ENCODE data around the gene USP20. TPM values are rescaled to one million over a fixed set of nuclear protein-coding genes. Genes with fewer than 3 reads are reported as not detected.

The USP20 gene
- total RNA-seq, 1 donor from 2014 or later: 34.0 TPM

GRCh38 chr9:129849901-129850300, 14.6 kb downstream of the USP20 start:
- Histone ChIP-seq H3K4me1 (peaks cover 14 to 38% of the 10 kb centered on the region in 2 donors), H3K27me3 (no peaks in the 10 kb centered on the region), H3K36me3 (peaks cover 18 to 26% of the 10 kb centered on the region in 2 donors), H3K9me3 (no peaks in the 10 kb centered on the region), H3K4me3 (no peak overlapping the region), H3K27ac (peak overlapping the region; percentile 81 to 87)
- TF ChIP-seq CTCF (IDR thresholded peaks at IDR 0.05): no peak
- DNase-seq (ENCODE audit: low spot score in 2 of 2): no peak
- intact Hi-C loops (cut with DNase I): no loop called here

DNA sequence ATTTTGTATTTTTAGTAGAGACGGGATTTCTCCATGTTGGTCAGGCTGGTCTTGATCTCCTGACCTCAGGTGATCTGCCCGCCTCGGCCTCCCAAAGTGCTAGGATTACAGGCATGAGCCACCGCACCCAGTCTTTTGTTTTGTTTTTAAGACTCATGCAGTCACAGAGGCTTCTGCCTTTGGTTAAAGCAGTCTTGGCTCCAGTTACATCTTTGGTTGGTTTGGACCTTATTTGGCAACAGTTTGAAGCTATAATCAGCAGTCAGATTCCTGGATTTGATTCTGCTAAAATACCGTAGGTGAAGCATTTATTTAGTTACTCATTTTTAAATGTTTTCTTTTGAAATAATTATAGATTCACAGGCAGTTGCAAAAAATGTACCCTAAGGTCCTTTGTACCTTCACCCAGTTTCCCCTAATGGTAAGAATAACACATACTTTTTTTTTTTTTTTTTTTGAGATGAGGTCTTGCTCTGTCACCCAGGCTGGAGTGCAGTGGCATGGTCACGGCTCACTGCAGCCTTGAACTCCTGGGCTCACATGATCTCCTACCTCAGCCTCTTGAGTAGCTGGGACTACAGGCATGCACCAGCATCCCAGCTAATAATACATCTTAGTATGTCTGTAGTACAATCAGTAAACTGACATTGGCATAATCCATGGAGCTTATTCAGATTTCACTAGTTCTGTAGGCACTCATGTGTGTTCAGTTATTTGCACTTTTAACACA, 15.7 kb downstream of the USP20 start:
- peaks cover 18 to 30% of the 10 kb centered on the region in 2 donors for H3K36me3 ChIP-seq
- no peak for TF ChIP-seq CTCF (IDR thresholded peaks at IDR 0.05)
- peaks cover 15 to 44% of the 10 kb centered on the region in 2 donors for H3K4me1 ChIP-seq
- intact Hi-C loops (cut with DNase I): no loop called here
- H3K27me3 ChIP-seq: no peaks in the 10 kb centered on the region
- DNase-seq (ENCODE audit: low spot score in 2 of 2): peak in 1 of 2 donors; percentile 78
- no peak overlapping the region for H3K4me3 ChIP-seq
- no peaks in the 10 kb centered on the region for H3K9me3 ChIP-seq
- peak overlapping the region; percentile 81 to 87 for H3K27ac ChIP-seq

- peaks cover 18 to 30% of the 10 kb centered on the region in 2 donors for H3K36me3 ChIP-seq
- no peak overlapping the region for H3K4me3 ChIP-seq
- H3K27ac ChIP-seq: peak overlapping the region; percentile 45 to 81
- peaks cover 22 to 52% of the 10 kb centered on the region in 2 donors for H3K4me1 ChIP-seq
- no peak for TF ChIP-seq CTCF (IDR thresholded peaks at IDR 0.05)
- no peaks in the 10 kb centered on the region for H3K9me3 ChIP-seq
- intact Hi-C loops (cut with DNase I): no loop called here
- DNase-seq (ENCODE audit: low spot score in 2 of 2): no peak
- H3K27me3 ChIP-seq: no peaks in the 10 kb centered on the region
Observed at GRCh38 chr9:129851821-129852220, 16.6 kb downstream of the USP20 start.

GRCh38 chr9:129852579-129852978, 17.3 kb downstream of the USP20 start:
- Histone ChIP-seq H3K9me3 (no peaks in the 10 kb centered on the region), H3K36me3 (peaks cover 18 to 30% of the 10 kb centered on the region in 2 donors), H3K4me1 (peaks cover 22 to 56% of the 10 kb centered on the region in 2 donors), H3K27ac (peak overlapping the region; percentile 45 to 81), H3K27me3 (no peaks in the 10 kb centered on the region), H3K4me3 (no peak overlapping the region)
- DNase-seq (ENCODE audit: low spot score in 2 of 2): no peak
- intact Hi-C loops (cut with DNase I): no loop called here
- no peak for TF ChIP-seq CTCF (IDR thresholded peaks at IDR 0.05)

- TF ChIP-seq CTCF (IDR thresholded peaks at IDR 0.05): no peak
- H3K27ac ChIP-seq: peak overlapping the region; percentile 36 to 59
Observed at GRCh38 chr9:129853614-129854013, 18.4 kb downstream of the USP20 start.

More at GRCh38 chr9:129853614-129854013, 18.4 kb downstream of the USP20 start:
- Histone ChIP-seq H3K27me3 (no peaks in the 10 kb centered on the region), H3K36me3 (peaks cover 22 to 41% of the 10 kb centered on the region in 2 donors), H3K9me3 (no peaks in the 10 kb centered on the region), H3K4me1 (peaks cover 22 to 48% of the 10 kb centered on the region in 2 donors), H3K4me3 (no peak overlapping the region)
- intact Hi-C loops (cut with DNase I): no loop called here
- no peak for DNase-seq (ENCODE audit: low spot score in 2 of 2)

Measured in ascending aorta (tissue), 2 donors.